Suprapubic skin (tissue), 4 donors: ENCODE measurements around the gene FIBP. TPM values are rescaled to one million over a fixed set of nuclear protein-coding genes. Genes with fewer than 3 reads are reported as not detected.
A peak's percentile ranks its signal among the peaks of the same experiment; 100 is the strongest.

ENCODE experiments used
- DNase-seq, 2 donors: peaks; one replicate each; pipeline ENCODE4 v3.0.0-alpha.2; 2019; ENCODE audit warnings: low spot score in 2 of 2
- H3K27ac ChIP-seq: fragments of 200-600 bp; sonication (generic); one replicate; pipeline ENCODE4 v1.5.1; 2019
- H3K27me3 ChIP-seq: fragments of 200-600 bp; sonication (generic); one replicate; pipeline ENCODE4 v1.5.1; 2019
- H3K36me3 ChIP-seq: fragments of 200-600 bp; sonication (generic); one replicate; pipeline ENCODE4 v1.5.1; 2019
- H3K4me1 ChIP-seq: fragments of 200-600 bp; sonication (generic); one replicate; pipeline ENCODE4 v1.5.1; 2019
- H3K4me3 ChIP-seq: fragments of 200-600 bp; sonication (generic); one replicate; pipeline ENCODE4 v1.5.1; 2019; ENCODE audit warnings: mild to moderate bottlenecking
- H3K9me3 ChIP-seq: fragments of 200-600 bp; sonication (generic); one replicate; pipeline ENCODE4 v1.5.1; 2019
- EP300 ChIP-seq: sonication (generic); formaldehyde crosslinking; IDR thresholded peaks from one replicate; pipeline ENCODE4 v1.6.1; 2017; ENCODE audit warnings: antibody characterized with exemption
- POLR2A ChIP-seq, 2 donors: fragments of 450-650 bp; IDR thresholded peaks; one replicate each; pipeline ENCODE4 v1.6.1; 2017; ENCODE audit warnings: antibody characterized with exemption in 2 of 2, mild to moderate bottlenecking in 2 of 2, moderate library complexity in 2 of 2
- POLR2AphosphoS5 ChIP-seq, 3 donors: sonication (generic); formaldehyde crosslinking; IDR thresholded peaks; one replicate each; pipeline ENCODE4 v1.6.1; 2017; ENCODE audit warnings: antibody characterized with exemption in 3 of 3
- WGBS: methylation state at CpG from one replicate; pipeline ENCODE4 v1.1.5; 2018; 5-methylcytosine and 5-hydroxymethylcytosine counted together
- total RNA-seq, 4 donors: library from RNA; depleted of rRNA; stranded (reverse); fragments of >200 nt; gene quantifications; one replicate each; pipeline ENCODE4 v1.1.0, GENCODE V29; 2016
- TF ChIP-seq, protein P1 (sequence below), 2 donors: fragments of 200-600 bp in 1 of 2; fragments of 450-650 bp in 1 of 2; sonication (generic) in 1 of 2; IDR thresholded peaks; one replicate each; pipeline ENCODE4 v1.5.1; 2016 to 2019; ENCODE audit warnings: antibody characterized with exemption in 2 of 2, mild to moderate bottlenecking in 1 of 2, moderate library complexity in 1 of 2

The FIBP gene
- total RNA-seq, 4 donors from 2014 or later = 46.9 to 89.3 (median 74.6) TPM

DNA sequence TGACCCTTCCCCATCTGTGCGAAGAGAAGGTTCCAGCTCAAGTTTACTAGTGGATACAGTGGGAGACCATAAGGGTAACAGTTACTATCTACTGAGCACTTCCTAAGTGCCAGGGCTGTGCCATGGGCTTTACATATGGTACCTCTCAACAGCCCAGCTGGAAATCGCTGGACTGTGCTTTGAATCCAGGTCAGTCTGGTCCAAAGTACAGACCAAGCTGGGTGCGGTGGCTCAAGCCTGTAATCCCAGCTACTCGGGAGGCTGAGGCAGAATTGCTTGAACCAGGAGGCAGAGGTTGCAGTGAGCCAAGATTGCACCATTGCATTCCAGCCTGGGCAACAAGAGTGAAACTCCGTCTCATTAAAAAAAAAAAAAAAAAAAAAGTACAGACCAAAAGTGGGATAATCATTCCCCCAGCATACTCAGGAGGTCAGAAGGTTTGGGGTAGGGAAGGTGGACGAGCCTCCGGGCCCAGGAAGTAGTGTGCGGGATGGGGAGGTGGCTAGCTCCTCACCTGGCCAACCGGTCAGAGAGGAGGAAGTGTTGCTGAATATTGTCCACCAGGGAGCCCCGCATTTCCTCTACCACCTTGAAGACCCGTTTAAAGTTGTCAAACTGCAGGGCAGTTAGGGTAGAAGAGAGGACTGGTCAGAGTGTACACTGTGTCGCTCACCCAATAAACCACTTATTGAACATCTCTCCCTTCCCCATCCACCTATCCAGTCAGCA, 2.3 kb downstream of the FIBP start:
- WGBS = 85% methylated on average over 12 of the region's 12 CpGs

DNA sequence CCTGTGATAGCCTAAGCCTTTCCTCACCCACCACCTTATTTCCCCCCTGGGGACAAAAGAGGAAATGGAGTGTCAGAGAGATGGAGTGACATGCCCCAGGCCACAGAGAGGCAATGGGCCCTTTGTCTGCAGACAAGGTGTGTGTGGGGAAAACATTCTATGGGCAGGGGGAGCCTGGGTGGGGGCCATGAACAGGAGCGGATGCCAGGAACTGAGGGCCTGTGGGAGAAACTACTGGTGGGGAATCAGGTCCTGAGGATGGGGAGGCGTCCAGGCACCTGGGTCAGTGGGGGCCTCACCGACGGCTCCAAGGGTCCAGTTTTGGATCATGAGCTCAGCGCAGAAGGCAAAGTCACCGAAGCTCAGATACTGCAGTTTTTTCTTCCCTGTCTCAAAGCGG, 3.0 kb downstream of the FIBP start:
- Histone ChIP-seq H3K27ac (no peak overlapping the region), H3K9me3 (no peaks in the 10 kb centered on the region), H3K4me3 (no peak overlapping the region), H3K36me3 (peaks cover 33% of the 10 kb centered on the region), H3K27me3 (no peaks in the 10 kb centered on the region), H3K4me1 (peaks cover 30% of the 10 kb centered on the region)
- DNase-seq = no peak
- WGBS = 81% methylated on average over 6 of the region's 7 CpGs
- TF ChIP-seq, protein P1, sequence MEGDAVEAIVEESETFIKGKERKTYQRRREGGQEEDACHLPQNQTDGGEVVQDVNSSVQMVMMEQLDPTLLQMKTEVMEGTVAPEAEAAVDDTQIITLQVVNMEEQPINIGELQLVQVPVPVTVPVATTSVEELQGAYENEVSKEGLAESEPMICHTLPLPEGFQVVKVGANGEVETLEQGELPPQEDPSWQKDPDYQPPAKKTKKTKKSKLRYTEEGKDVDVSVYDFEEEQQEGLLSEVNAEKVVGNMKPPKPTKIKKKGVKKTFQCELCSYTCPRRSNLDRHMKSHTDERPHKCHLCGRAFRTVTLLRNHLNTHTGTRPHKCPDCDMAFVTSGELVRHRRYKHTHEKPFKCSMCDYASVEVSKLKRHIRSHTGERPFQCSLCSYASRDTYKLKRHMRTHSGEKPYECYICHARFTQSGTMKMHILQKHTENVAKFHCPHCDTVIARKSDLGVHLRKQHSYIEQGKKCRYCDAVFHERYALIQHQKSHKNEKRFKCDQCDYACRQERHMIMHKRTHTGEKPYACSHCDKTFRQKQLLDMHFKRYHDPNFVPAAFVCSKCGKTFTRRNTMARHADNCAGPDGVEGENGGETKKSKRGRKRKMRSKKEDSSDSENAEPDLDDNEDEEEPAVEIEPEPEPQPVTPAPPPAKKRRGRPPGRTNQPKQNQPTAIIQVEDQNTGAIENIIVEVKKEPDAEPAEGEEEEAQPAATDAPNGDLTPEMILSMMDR (IDR thresholded peaks at IDR 0.05) = no peak

More for the DNA sequence above, 2.3 kb downstream of the FIBP start:
- no peak for DNase-seq
- no peaks in the 10 kb centered on the region for H3K27me3 ChIP-seq
- H3K4me1 ChIP-seq = peaks cover 32% of the 10 kb centered on the region
- no peak overlapping the region for H3K27ac ChIP-seq
- TF ChIP-seq POLR2AphosphoS5 (IDR thresholded peaks at IDR 0.05) (no peak), POLR2A (IDR thresholded peaks at IDR 0.05) (no peak), EP300 (no peak)
- TF ChIP-seq, protein P1 (IDR thresholded peaks at IDR 0.05) = no peak
- H3K9me3 ChIP-seq = no peaks in the 10 kb centered on the region
- peaks cover 33% of the 10 kb centered on the region for H3K36me3 ChIP-seq
- H3K4me3 ChIP-seq = no peak overlapping the region

DNA sequence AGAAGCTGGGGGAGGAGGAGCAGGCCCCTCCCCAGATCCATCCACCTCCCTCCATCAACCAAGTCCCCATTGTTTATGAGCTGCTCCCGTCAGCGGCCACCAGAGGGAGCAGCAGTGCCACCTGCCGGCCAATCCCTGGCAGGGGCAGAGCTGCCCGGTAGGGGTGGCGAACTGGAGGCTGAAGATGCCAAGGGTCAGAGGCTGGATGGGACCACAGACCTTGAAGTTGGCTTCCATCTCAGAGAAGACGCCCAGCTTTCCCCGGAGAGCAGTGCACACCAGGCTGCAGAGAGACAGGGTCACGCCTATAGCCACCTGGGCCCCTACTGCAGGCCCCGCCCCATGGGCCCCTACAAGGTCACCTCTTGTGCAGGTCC, 3.6 kb downstream of the FIBP start:
- TF ChIP-seq, protein P1 (IDR thresholded peaks at IDR 0.05) = peak; percentile 98
- TF ChIP-seq POLR2AphosphoS5 (IDR thresholded peaks at IDR 0.05) = peak in 1 of 3 donors; percentile 76
- no peak for TF ChIP-seq POLR2A (IDR thresholded peaks at IDR 0.05)
- DNase-seq = no peak
- no peaks in the 10 kb centered on the region for H3K9me3 ChIP-seq
- H3K36me3 ChIP-seq = peaks cover 33% of the 10 kb centered on the region
- H3K4me3 ChIP-seq = no peak overlapping the region
- peaks cover 25% of the 10 kb centered on the region for H3K4me1 ChIP-seq
- 21% methylated on average over 6 of the region's 9 CpGs for WGBS
- H3K27me3 ChIP-seq = no peaks in the 10 kb centered on the region
- no peak overlapping the region for H3K27ac ChIP-seq

DNA sequence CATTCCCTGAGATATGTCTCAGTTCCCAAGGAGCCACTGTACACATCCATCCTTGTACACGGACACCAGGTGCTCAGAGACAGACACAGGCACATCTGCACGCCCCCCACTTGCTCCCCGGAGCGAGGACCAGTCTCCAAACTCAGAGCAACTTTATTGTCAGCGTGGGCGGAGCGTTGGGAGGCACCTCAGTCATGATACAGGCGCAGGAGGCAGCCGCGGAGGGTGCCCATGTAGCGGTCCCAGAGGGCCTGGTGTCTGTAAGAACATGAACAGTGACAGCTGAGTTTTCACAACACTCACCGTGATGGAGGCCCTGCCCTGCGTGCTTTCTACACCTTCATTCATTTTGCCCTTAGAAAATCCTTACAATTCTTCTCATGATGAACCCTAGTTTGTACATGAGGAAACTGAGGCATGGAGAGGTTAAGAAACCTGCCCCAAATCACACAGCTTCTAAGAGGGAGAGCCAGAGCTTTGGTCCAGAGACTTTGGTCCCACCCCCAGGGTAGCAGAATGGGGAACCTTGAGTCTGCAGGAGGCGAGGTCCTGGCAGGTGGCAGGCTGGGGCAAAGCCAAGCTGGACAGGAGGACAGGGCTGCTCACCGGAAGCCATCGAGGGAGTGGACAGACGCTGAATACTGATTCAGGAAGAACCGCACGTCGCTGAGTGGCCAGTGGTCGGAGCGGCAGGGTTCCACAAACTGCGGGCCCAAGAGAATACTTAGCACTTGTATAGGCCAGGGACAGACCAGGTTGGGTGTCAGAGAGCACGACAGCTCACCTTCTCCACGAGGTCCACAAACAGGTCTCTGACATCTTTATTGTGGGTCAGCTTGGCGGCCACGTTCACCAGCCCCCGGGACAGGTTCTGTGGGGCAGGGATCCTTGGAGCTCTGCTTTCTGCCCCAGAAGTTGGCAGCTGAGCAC, 4.2 kb downstream of the FIBP start:
- H3K27ac ChIP-seq = no peak overlapping the region
- no peak overlapping the region for H3K4me3 ChIP-seq
- peaks cover 33% of the 10 kb centered on the region for H3K36me3 ChIP-seq
- no peaks in the 10 kb centered on the region for H3K9me3 ChIP-seq
- DNase-seq = peak in 1 of 2 donors; percentile 62
- H3K27me3 ChIP-seq = no peaks in the 10 kb centered on the region
- peaks cover 19% of the 10 kb centered on the region for H3K4me1 ChIP-seq
- 80% methylated on average over 20 of the region's 28 CpGs for WGBS
- TF ChIP-seq, protein P1 (IDR thresholded peaks at IDR 0.05) = no peak
- TF ChIP-seq POLR2A (IDR thresholded peaks at IDR 0.05) (no peak), EP300 (no peak), POLR2AphosphoS5 (IDR thresholded peaks at IDR 0.05) (no peak)
